Liver (tissue), 9 donors: ENCODE results near the gene C1D. TPM values are rescaled to one million over a fixed set of nuclear protein-coding genes. Genes with fewer than 3 reads are reported as not detected.

Experiments
- DNase-seq: peaks from one replicate; pipeline ENCODE4 v3.0.0-alpha.2; 2017; ENCODE audit warnings: low spot score
- H3K27ac ChIP-seq, 2 donors: one replicate each; pipeline ENCODE4 v1.7.0; 2013; ENCODE audit warnings: inconsistent platforms in 2 of 2, low read length in 2 of 2, control low read depth in 1 of 2, low read depth in 1 of 2, mild to moderate bottlenecking in 1 of 2
- H3K27me3 ChIP-seq, 4 donors: one replicate each; pipeline versions ENCODE4 v1.6.1 to v1.7.0; 2013; ENCODE audit warnings: low read length in 3 of 4, inconsistent platforms in 1 of 4, mild to moderate bottlenecking in 1 of 4, moderate library complexity in 1 of 4; ENCODE audit not compliant: control insufficient read depth in 4 of 4, insufficient read depth in 4 of 4
- H3K36me3 ChIP-seq, 4 donors: one replicate each; pipeline versions ENCODE4 v1.6.1 to v1.7.0; 2013; ENCODE audit warnings: low read length in 3 of 4, mild to moderate bottlenecking in 3 of 4, low read depth in 1 of 4, moderate library complexity in 1 of 4; ENCODE audit not compliant: control insufficient read depth in 4 of 4, insufficient read depth in 3 of 4
- H3K4me1 ChIP-seq, 4 donors: one replicate each; pipeline versions ENCODE4 v1.6.1 to v1.7.0; 2013; ENCODE audit warnings: low read length in 3 of 4, mild to moderate bottlenecking in 3 of 4, moderate library complexity in 1 of 4; ENCODE audit not compliant: control insufficient read depth in 4 of 4, insufficient read depth in 4 of 4
- H3K4me3 ChIP-seq, 3 donors: one replicate each; pipeline versions ENCODE4 v1.6.1 to v1.7.0; 2013; ENCODE audit warnings: low read length in 3 of 3, control low read depth in 1 of 3, low read depth in 1 of 3, mild to moderate bottlenecking in 1 of 3
- H3K9ac ChIP-seq, 2 donors: one replicate each; pipeline ENCODE4 v1.7.0; 2013; ENCODE audit warnings: low read length in 2 of 2, mild to moderate bottlenecking in 2 of 2, moderate library complexity in 2 of 2, control low read depth in 1 of 2, low read depth in 1 of 2
- H3K9me3 ChIP-seq, 4 donors: one replicate each; pipeline versions ENCODE4 v1.6.1 to v1.7.0; 2013; ENCODE audit warnings: low read length in 3 of 4; ENCODE audit not compliant: control insufficient read depth in 4 of 4
- ATF3 ChIP-seq: IDR thresholded peaks from 2 replicates; pipeline ENCODE4 v1.6.1; 2016; ENCODE audit warnings: antibody characterized with exemption
- CTCF ChIP-seq: fragments of 150-350 bp; IDR thresholded peaks from 2 replicates; pipeline ENCODE4 v1.5.1; 2017; ENCODE audit warnings: improper control_type of control experiment, low read depth, low read length; ENCODE audit not compliant: missing input control
- EGR1 ChIP-seq, 2 donors: IDR thresholded peaks; 2 replicates each; pipeline ENCODE4 v1.6.1; 2016 to 2018; ENCODE audit warnings: antibody characterized with exemption in 2 of 2, low read depth in 2 of 2
- FOXA1 ChIP-seq: IDR thresholded peaks from 2 replicates; pipeline ENCODE4 v1.6.1; 2016; ENCODE audit warnings: antibody characterized with exemption
- FOXA2 ChIP-seq: IDR thresholded peaks from 2 replicates; pipeline ENCODE4 v1.6.1; 2016; ENCODE audit warnings: antibody characterized with exemption
- GABPA ChIP-seq, 2 donors: IDR thresholded peaks in 1 of 2; conservative IDR thresholded peaks in 1 of 2; 2 replicates each; pipeline ENCODE4 v1.6.1; 2016; ENCODE audit warnings: antibody characterized with exemption in 2 of 2, mild to moderate bottlenecking in 1 of 2, moderate library complexity in 1 of 2
- HNF4A ChIP-seq, 2 donors: conservative IDR thresholded peaks; 2 replicates each; pipeline ENCODE4 v1.6.1; 2016; ENCODE audit warnings: antibody characterized with exemption in 2 of 2, mild to moderate bottlenecking in 2 of 2
- HNF4G ChIP-seq: IDR thresholded peaks from 2 replicates; pipeline ENCODE4 v1.6.1; 2016; ENCODE audit warnings: antibody characterized with exemption
- JUND ChIP-seq, 2 donors: IDR thresholded peaks; 2 replicates each; pipeline ENCODE4 v1.6.1; 2016; ENCODE audit warnings: antibody characterized with exemption in 2 of 2
- MAX ChIP-seq: IDR thresholded peaks from 2 replicates; pipeline ENCODE4 v1.6.1; 2016; ENCODE audit warnings: antibody characterized with exemption
- RAD21 ChIP-seq, 2 donors: IDR thresholded peaks; 2 replicates each; pipeline ENCODE4 v1.6.1; 2016; ENCODE audit warnings: antibody characterized with exemption in 2 of 2, mild to moderate bottlenecking in 2 of 2
- REST ChIP-seq: IDR thresholded peaks from 2 replicates; pipeline ENCODE4 v1.6.1; 2016; ENCODE audit warnings: antibody characterized with exemption, mild to moderate bottlenecking
- RXRA ChIP-seq, 2 donors: IDR thresholded peaks; 2 replicates each; pipeline ENCODE4 v1.6.1; 2017 to 2018; ENCODE audit warnings: antibody characterized with exemption in 2 of 2, mild to moderate bottlenecking in 1 of 2
- SP1 ChIP-seq: IDR thresholded peaks from 2 replicates; pipeline ENCODE4 v1.6.1; 2018; ENCODE audit warnings: antibody characterized with exemption, mild to moderate bottlenecking
- YY1 ChIP-seq: IDR thresholded peaks from 2 replicates; pipeline ENCODE4 v1.6.1; 2016; ENCODE audit warnings: antibody characterized with exemption, mild to moderate bottlenecking
- ZBTB33 ChIP-seq: IDR thresholded peaks from 2 replicates; pipeline ENCODE4 v1.6.1; 2016; ENCODE audit warnings: antibody characterized with exemption
- whole genome bisulfite sequencing: extraction: QIAGEN DNeasy Blood & Tissue Kit; methylation state at CpG from one replicate; pipeline ENCODE4 v1.1.7; 2013; 5-methylcytosine and 5-hydroxymethylcytosine counted together
- polyA plus RNA-seq, 2 donors: library from polyadenylated mRNA; stranded (reverse) in 1 of 2; unstranded in 1 of 2; fragments of 200-250 nt in 1 of 2; fragments of >200 nt in 1 of 2; fragmentation: Nextera tagmentation in 1 of 2; extraction: Ambion mirVana in 1 of 2; gene quantifications; one replicate each; pipeline versions ENCODE4 v1.2.1 to v1.2.3, GENCODE V29; 2013 to 2015
- total RNA-seq, 2 donors: library from RNA; depleted of rRNA; stranded (reverse); fragments of >200 nt; gene quantifications; one replicate each; pipeline ENCODE4 v1.2.3, GENCODE V29; 2014
- donor health status: healthy.
- donor health status: healthy.
- donor health status: healthy.
- donor health status: healthy.
- donor health status: healthy.

C1D gene
- total and polyA plus RNA-seq, 4 donors: 15.6 to 31.0 (median 18.9) TPM

- DNase-seq: no peak
- H3K27ac ChIP-seq: no peak overlapping the region
- H3K4me3 ChIP-seq: no peak overlapping the region
- no peak overlapping the region for H3K9ac ChIP-seq
- peaks cover 0 to 2% (median 0%) of the 10 kb centered on the region in 4 donors for H3K9me3 ChIP-seq
- no peaks in the 10 kb centered on the region for H3K36me3 ChIP-seq
- peaks cover 0 to 2% (median 0%) of the 10 kb centered on the region in 4 donors for H3K27me3 ChIP-seq
- TF ChIP-seq YY1 (no peak), SP1 (no peak), RAD21 (IDR thresholded peaks at IDR 0.05) (no peak), RXRA (IDR thresholded peaks at IDR 0.05) (no peak), FOXA1 (no peak), HNF4A (conservative IDR thresholded peaks at IDR 0.05) (no peak), FOXA2 (no peak), MAX (no peak), CTCF (no peak), EGR1 (IDR thresholded peaks at IDR 0.05; ENCODE audit: low read depth in 2 of 2) (no peak)
- WGBS: 91% methylated on average over 3 of the region's 3 CpGs
- no peaks in the 10 kb centered on the region for H3K4me1 ChIP-seq
Measured at GRCh38 chr2:67999332-67999731, 63.5 kb downstream of the C1D start.

GRCh38 chr2:67997903-67998302, 64.9 kb downstream of the C1D start:
- WGBS: 95% methylated on average over 3 of the region's 3 CpGs
- Histone ChIP-seq H3K27me3 (peaks cover 0 to 2% (median 0%) of the 10 kb centered on the region in 4 donors), H3K9me3 (peaks cover 0 to 2% (median 0%) of the 10 kb centered on the region in 4 donors), H3K36me3 (no peaks in the 10 kb centered on the region), H3K9ac (no peak overlapping the region), H3K4me1 (no peaks in the 10 kb centered on the region), H3K4me3 (no peak overlapping the region), H3K27ac (no peak overlapping the region)
- TF ChIP-seq FOXA2 (no peak), GABPA (IDR thresholded peaks at IDR 0.05 in 1 of 2, conservative IDR thresholded peaks at IDR 0.05 in 1 of 2) (no peak), ZBTB33 (no peak), ATF3 (no peak), YY1 (no peak)
- no peak for DNase-seq

- H3K27ac ChIP-seq: no peak overlapping the region
- no peaks in the 10 kb centered on the region for H3K36me3 ChIP-seq
- no peak overlapping the region for H3K9ac ChIP-seq
- 50% methylated on average over 3 of the region's 3 CpGs for WGBS
- no peaks in the 10 kb centered on the region for H3K4me1 ChIP-seq
- no peak overlapping the region for H3K4me3 ChIP-seq
- peaks cover 0 to 2% (median 0%) of the 10 kb centered on the region in 4 donors for H3K27me3 ChIP-seq
- H3K9me3 ChIP-seq: peaks cover 0 to 2% (median 0%) of the 10 kb centered on the region in 4 donors
- DNase-seq: no peak
- no peak for TF ChIP-seq ZBTB33
- no peak for TF ChIP-seq GABPA (IDR thresholded peaks at IDR 0.05 in 1 of 2, conservative IDR thresholded peaks at IDR 0.05 in 1 of 2)
- TF ChIP-seq HNF4A (conservative IDR thresholded peaks at IDR 0.05): no peak
- TF ChIP-seq RXRA (IDR thresholded peaks at IDR 0.05): no peak
- no peak for TF ChIP-seq JUND (IDR thresholded peaks at IDR 0.05)
- no peak for TF ChIP-seq REST
- no peak for TF ChIP-seq HNF4G
- no peak for TF ChIP-seq ATF3
Measured at GRCh38 chr2:67997528-67997900, 65.3 kb downstream of the C1D start.
